Tibial artery (tissue), 4 donors: ENCODE data around the gene WHRN.

Experiments used
- DNase-seq, 2 donors: peaks; one replicate each; pipeline ENCODE4 v3.0.0-alpha.2; 2019
- H3K27ac ChIP-seq, 2 donors: fragments of 200-600 bp; sonication (generic) in 1 of 2; 1 replicate in 1 of 2; 2 replicates in 1 of 2; pipeline ENCODE4 v1.5.1; 2018 to 2019; ENCODE audit warnings: mild to moderate bottlenecking in 1 of 2
- H3K27me3 ChIP-seq, 2 donors: fragments of 200-600 bp; sonication (generic) in 1 of 2; one replicate each; pipeline versions ENCODE4 v1.5.1 to v1.6.0; 2016 to 2019
- H3K36me3 ChIP-seq, 3 donors: fragments of 200-600 bp; sonication (generic) in 2 of 3; one replicate each; pipeline ENCODE4 v1.5.1; 2016 to 2019; ENCODE audit warnings: mild to moderate bottlenecking in 2 of 3
- H3K4me1 ChIP-seq, 4 donors: fragments of 200-600 bp; sonication (generic) in 2 of 4; 1 replicate in 3 of 4; 2 replicates in 1 of 4; pipeline ENCODE4 v1.5.1; 2016 to 2019
- H3K4me3 ChIP-seq, 2 donors: fragments of 200-600 bp; sonication (generic) in 1 of 2; 1 replicate in 1 of 2; 2 replicates in 1 of 2; pipeline ENCODE4 v1.5.1; 2018 to 2019; ENCODE audit warnings: mild to moderate bottlenecking in 2 of 2
- H3K9me3 ChIP-seq, 3 donors: fragments of 200-600 bp; sonication (generic) in 1 of 3; one replicate each; pipeline ENCODE4 v1.5.1; 2016 to 2019
- CTCF ChIP-seq, 2 experiments: fragments of 200-600 bp in 1 of 2; fragments of 450-650 bp in 1 of 2; IDR thresholded peaks; one replicate each; pipeline ENCODE4 v1.5.1; 2017 to 2019; ENCODE audit warnings: antibody characterized with exemption in 2 of 2, mild to moderate bottlenecking in 1 of 2, moderate library complexity in 1 of 2
- intact Hi-C: fragments of 100-400 bp; cut with DNase I; formaldehyde crosslinking; loops from one replicate; pipeline ENCODE4 v1.15.0; 2023; ENCODE audit warnings: low total_unique reads

Gene WHRN

GRCh38 chr9:114390952-114391351 is 114.3 kb downstream of the WHRN start:
- H3K4me1 ChIP-seq, result peaks cover 0 to 56% (median 45%) of the 10 kb centered on the region in 4 donors
- TF ChIP-seq CTCF (IDR thresholded peaks at IDR 0.05), result no peak
- H3K9me3 ChIP-seq, result no peaks in the 10 kb centered on the region
- no peaks in the 10 kb centered on the region for H3K36me3 ChIP-seq
- no peak overlapping the region for H3K4me3 ChIP-seq
- intact Hi-C loops, result no loop called here
- DNase-seq, result no peak
- peak overlapping the region; percentile 39 to 94 for H3K27ac ChIP-seq
- no peaks in the 10 kb centered on the region for H3K27me3 ChIP-seq

GRCh38 chr9:114389612-114390368 is 115.5 kb downstream of the WHRN start:
- Histone ChIP-seq H3K9me3 (no peaks in the 10 kb centered on the region), H3K4me1 (peaks cover 0 to 56% (median 46%) of the 10 kb centered on the region in 4 donors), H3K27ac (peak overlapping the region; percentile 94 to 96), H3K27me3 (no peaks in the 10 kb centered on the region), H3K36me3 (no peaks in the 10 kb centered on the region), H3K4me3 (no peak overlapping the region)
- intact Hi-C loops, result no loop called here
- no peak for TF ChIP-seq CTCF (IDR thresholded peaks at IDR 0.05)
- DNase-seq, result no peak

GRCh38 chr9:114388764-114389375 is 116.4 kb downstream of the WHRN start:
- Histone ChIP-seq H3K4me1 (peaks cover 3 to 59% (median 51%) of the 10 kb centered on the region in 4 donors), H3K27ac (peak overlapping the region; percentile 94 to 96), H3K9me3 (no peaks in the 10 kb centered on the region), H3K27me3 (no peaks in the 10 kb centered on the region), H3K36me3 (no peaks in the 10 kb centered on the region), H3K4me3 (no peak overlapping the region)
- TF ChIP-seq CTCF (IDR thresholded peaks at IDR 0.05), result no peak
- intact Hi-C loops, result no loop called here
- no peak for DNase-seq

- intact Hi-C loops, result no loop called here
- DNase-seq, result no peak
- no peak for TF ChIP-seq CTCF (IDR thresholded peaks at IDR 0.05)
- Histone ChIP-seq H3K4me3 (peak overlapping the region; percentile 65 to 76), H3K27me3 (no peaks in the 10 kb centered on the region), H3K27ac (peak overlapping the region; percentile 94 to 96), H3K4me1 (peaks cover 6 to 63% (median 56%) of the 10 kb centered on the region in 4 donors), H3K9me3 (no peaks in the 10 kb centered on the region), H3K36me3 (no peaks in the 10 kb centered on the region)
Measured at GRCh38 chr9:114388357-114388682, 117.0 kb downstream of the WHRN start.

- Histone ChIP-seq H3K4me3 (peak within 1 kb of the TSS; percentile 65 to 76), H3K4me1 (peaks cover 6 to 66% (median 57%) of the 10 kb centered on the region in 4 donors), H3K36me3 (no peaks in the 10 kb centered on the region), H3K27me3 (no peaks in the 10 kb centered on the region), H3K9me3 (no peaks in the 10 kb centered on the region), H3K27ac (peak within 1 kb of the TSS; percentile 94 to 96)
- DNase-seq, result peak; percentile 85 to 93
- intact Hi-C loops, result loop anchor here (2.0 kb wide), 1 partner anchor 39 kb away; no protein-coding TSS in a partner anchor
- TF ChIP-seq CTCF (IDR thresholded peaks at IDR 0.05), result no peak
Measured at GRCh38 chr9:114387680-114388356, 117.5 kb downstream of the WHRN start, which contains the start of gene AKNA. Gene AKNA (minus strand): TSS chr9:114387982. CDS start chr9:114381333, 6,649 bp downstream.
